Skeletal muscle tissue (tissue), 4 donors: Measurements from ENCODE around the gene CCDC158. TPM values are rescaled to one million over a fixed set of nuclear protein-coding genes. Genes with fewer than 3 reads are reported as not detected.

ENCODE experiments used
- H3K27ac ChIP-seq: one replicate; pipeline ENCODE4 v1.7.0; 2013; ENCODE audit warnings: mild to moderate bottlenecking, low read depth, low read length, inconsistent platforms
- H3K27me3 ChIP-seq, 3 donors: one replicate each; pipeline ENCODE4 v1.7.0; 2013; ENCODE audit warnings: low read length in 3 of 3; ENCODE audit not compliant: control insufficient read depth in 3 of 3, insufficient read depth in 3 of 3
- H3K36me3 ChIP-seq, 3 donors: one replicate each; pipeline ENCODE4 v1.7.0; 2013; ENCODE audit warnings: low read length in 3 of 3; ENCODE audit not compliant: control insufficient read depth in 3 of 3, insufficient read depth in 3 of 3
- H3K4me1 ChIP-seq, 3 donors: one replicate each; pipeline ENCODE4 v1.7.0; 2013; ENCODE audit warnings: low read length in 3 of 3, mild to moderate bottlenecking in 3 of 3; ENCODE audit not compliant: control insufficient read depth in 3 of 3, insufficient read depth in 3 of 3
- H3K4me3 ChIP-seq, 3 donors: one replicate each; pipeline ENCODE4 v1.7.0; 2013; ENCODE audit warnings: low read length in 3 of 3
- H3K9ac ChIP-seq, 3 donors: one replicate each; pipeline ENCODE4 v1.7.0; 2013; ENCODE audit warnings: low read length in 3 of 3, mild to moderate bottlenecking in 3 of 3, moderate library complexity in 2 of 3, low read depth in 1 of 3
- H3K9me3 ChIP-seq, 3 donors: one replicate each; pipeline ENCODE4 v1.7.0; 2013; ENCODE audit warnings: low read length in 3 of 3; ENCODE audit not compliant: control insufficient read depth in 3 of 3
- total RNA-seq: library from RNA; depleted of rRNA; stranded (reverse); fragments of >200 nt; gene quantifications from one replicate; pipeline ENCODE4 v1.2.3, GENCODE V29; 2014
- donor health status: Osteomylitis.

Gene CCDC158
- total RNA-seq, 1 donor from 2014 or later: 1.0 TPM

GRCh38 chr4:76357981-76358380, 63.0 kb downstream of the CCDC158 start:
- Histone ChIP-seq H3K9ac (no peak overlapping the region), H3K27ac (no peak overlapping the region), H3K36me3 (no peaks in the 10 kb centered on the region), H3K4me1 (no peaks in the 10 kb centered on the region), H3K4me3 (no peak overlapping the region), H3K9me3 (no peaks in the 10 kb centered on the region), H3K27me3 (no peaks in the 10 kb centered on the region)

GRCh38 chr4:76354517-76355473, 66.1 kb downstream of the CCDC158 start:
- H3K27me3 ChIP-seq: no peaks in the 10 kb centered on the region

GRCh38 chr4:76342803-76343202, 78.1 kb downstream of the CCDC158 start:
- Histone ChIP-seq H3K4me3 (no peak overlapping the region), H3K9me3 (no peaks in the 10 kb centered on the region), H3K27ac (no peak overlapping the region), H3K4me1 (peaks cover 0 to 3% (median 0%) of the 10 kb centered on the region in 3 donors), H3K27me3 (no peaks in the 10 kb centered on the region), H3K36me3 (no peaks in the 10 kb centered on the region), H3K9ac (no peak overlapping the region)

More at GRCh38 chr4:76354517-76355473, 66.1 kb downstream of the CCDC158 start:
- Histone ChIP-seq H3K4me1 (no peaks in the 10 kb centered on the region), H3K4me3 (no peak overlapping the region), H3K9me3 (no peaks in the 10 kb centered on the region), H3K9ac (no peak overlapping the region), H3K36me3 (no peaks in the 10 kb centered on the region), H3K27ac (no peak overlapping the region)

GRCh38 chr4:76342191-76342590, 78.8 kb downstream of the CCDC158 start:
- no peaks in the 10 kb centered on the region for H3K9me3 ChIP-seq
- no peaks in the 10 kb centered on the region for H3K36me3 ChIP-seq
- H3K4me3 ChIP-seq: no peak overlapping the region
- peaks cover 0 to 3% (median 0%) of the 10 kb centered on the region in 3 donors for H3K4me1 ChIP-seq
- no peak overlapping the region for H3K9ac ChIP-seq
- no peaks in the 10 kb centered on the region for H3K27me3 ChIP-seq
- no peak overlapping the region for H3K27ac ChIP-seq

GRCh38 chr4:76341063-76341462, 79.9 kb downstream of the CCDC158 start:
- Histone ChIP-seq H3K27me3 (no peaks in the 10 kb centered on the region), H3K27ac (no peak overlapping the region), H3K36me3 (no peaks in the 10 kb centered on the region), H3K9me3 (no peaks in the 10 kb centered on the region), H3K4me3 (no peak overlapping the region), H3K9ac (no peak overlapping the region), H3K4me1 (peaks cover 0 to 3% (median 0%) of the 10 kb centered on the region in 3 donors)

GRCh38 chr4:76339364-76339763, 81.6 kb downstream of the CCDC158 start:
- no peaks in the 10 kb centered on the region for H3K9me3 ChIP-seq
- H3K4me1 ChIP-seq: peaks cover 0 to 3% (median 0%) of the 10 kb centered on the region in 3 donors
- no peaks in the 10 kb centered on the region for H3K36me3 ChIP-seq
- no peak overlapping the region for H3K9ac ChIP-seq
- H3K27ac ChIP-seq: no peak overlapping the region
- no peak overlapping the region for H3K4me3 ChIP-seq
- no peaks in the 10 kb centered on the region for H3K27me3 ChIP-seq

GRCh38 chr4:76334885-76335284, 86.1 kb downstream of the CCDC158 start:
- Histone ChIP-seq H3K9me3 (no peaks in the 10 kb centered on the region), H3K9ac (no peak overlapping the region), H3K4me3 (no peak overlapping the region), H3K27ac (no peak overlapping the region), H3K27me3 (no peaks in the 10 kb centered on the region), H3K4me1 (no peaks in the 10 kb centered on the region), H3K36me3 (no peaks in the 10 kb centered on the region)

- H3K36me3 ChIP-seq: no peaks in the 10 kb centered on the region
- H3K4me3 ChIP-seq: no peak overlapping the region
- H3K9ac ChIP-seq: no peak overlapping the region
- no peaks in the 10 kb centered on the region for H3K27me3 ChIP-seq
- H3K27ac ChIP-seq: no peak overlapping the region
- H3K9me3 ChIP-seq: peaks cover 0 to 7% (median 2%) of the 10 kb centered on the region in 3 donors
- no peaks in the 10 kb centered on the region for H3K4me1 ChIP-seq
Observed at GRCh38 chr4:76326515-76326914, 94.4 kb downstream of the CCDC158 start.

- Histone ChIP-seq H3K9me3 (peaks cover 0 to 7% (median 2%) of the 10 kb centered on the region in 3 donors), H3K9ac (no peak overlapping the region), H3K4me3 (no peak overlapping the region), H3K4me1 (no peaks in the 10 kb centered on the region), H3K36me3 (no peaks in the 10 kb centered on the region), H3K27ac (no peak overlapping the region), H3K27me3 (no peaks in the 10 kb centered on the region)
Observed at GRCh38 chr4:76325072-76325471, 95.9 kb downstream of the CCDC158 start.

GRCh38 chr4:76322236-76322635, 98.7 kb downstream of the CCDC158 start:
- H3K36me3 ChIP-seq: no peaks in the 10 kb centered on the region
- no peak overlapping the region for H3K9ac ChIP-seq
- peaks cover 0 to 7% (median 2%) of the 10 kb centered on the region in 3 donors for H3K9me3 ChIP-seq
- no peak overlapping the region for H3K27ac ChIP-seq
- H3K4me1 ChIP-seq: no peaks in the 10 kb centered on the region
- no peak overlapping the region for H3K4me3 ChIP-seq
- H3K27me3 ChIP-seq: no peaks in the 10 kb centered on the region
